Body of pancreas (tissue), 4 donors: ENCODE results near the gene KLF17. TPM values are rescaled to one million over a fixed set of nuclear protein-coding genes. Genes with fewer than 3 reads are reported as not detected.

Source experiments
- ATAC-seq: fragments of 150-250 bp; one replicate; pipeline ENCODE4 v1.9.1; 2016
- DNase-seq, 4 donors: peaks; one replicate each; pipeline ENCODE4 v3.0.0-alpha.2; 2019
- H3K27ac ChIP-seq, 4 donors: fragments of 200-600 bp; sonication (generic); 1 replicate in 3 of 4; 2 replicates in 1 of 4; pipeline versions ENCODE4 v1.5.1 to v1.6.1; 2016 to 2019; ENCODE audit warnings: mild to moderate bottlenecking in 1 of 4, mixed read lengths in 1 of 4, moderate library complexity in 1 of 4
- H3K27me3 ChIP-seq, 2 donors: fragments of 200-600 bp; sonication (generic); one replicate each; pipeline ENCODE4 v1.6.0; 2016; ENCODE audit warnings: mild to moderate bottlenecking in 1 of 2
- H3K36me3 ChIP-seq, 2 donors: fragments of 200-600 bp; sonication (generic); replicated peaks in 1 of 2; 2 replicates each; pipeline ENCODE4 v1.5.1; 2016; ENCODE audit warnings: low read depth in 2 of 2; ENCODE audit not compliant: insufficient read depth in 1 of 2
- H3K4me1 ChIP-seq: fragments of 200-600 bp; sonication (generic); one replicate; pipeline ENCODE4 v1.6.0; 2016
- H3K4me3 ChIP-seq, 2 donors: fragments of 200-600 bp; sonication (generic); 1 replicate in 1 of 2; 2 replicates in 1 of 2; pipeline ENCODE4 v1.5.1; 2016 to 2019
- H3K9me3 ChIP-seq, 3 donors: fragments of 200-600 bp; sonication (generic); 1 replicate in 2 of 3; 2 replicates in 1 of 3; pipeline ENCODE4 v1.5.1; 2016
- POLR2A ChIP-seq, 3 donors: fragments of 450-650 bp; IDR thresholded peaks; one replicate each; pipeline ENCODE4 v1.6.1; 2016; ENCODE audit warnings: antibody characterized with exemption in 3 of 3, mild to moderate bottlenecking in 2 of 3
- WGBS, 2 donors: methylation state at CpG; one replicate each; pipeline ENCODE4 v1.1.5; 2017; 5-methylcytosine and 5-hydroxymethylcytosine counted together
- intact Hi-C: fragments of 100-400 bp; cut with DNase I; formaldehyde crosslinking; loops from one replicate; pipeline ENCODE4 v1.15.1; 2023
- total RNA-seq, 2 donors: library from RNA; depleted of rRNA; stranded (reverse); fragments of >200 nt; gene quantifications; one replicate each; pipeline ENCODE4 v1.1.0, GENCODE V29; 2016
- TF ChIP-seq, protein P1 (sequence below), 7 experiments: fragments of 450-650 bp in 4 of 7; fragments of 200-600 bp in 3 of 7; sonication (generic) in 3 of 7; IDR thresholded peaks; one replicate each; pipeline ENCODE4 v1.5.1; 2016 to 2019; ENCODE audit warnings: antibody characterized with exemption in 7 of 7

Gene KLF17, protein sequence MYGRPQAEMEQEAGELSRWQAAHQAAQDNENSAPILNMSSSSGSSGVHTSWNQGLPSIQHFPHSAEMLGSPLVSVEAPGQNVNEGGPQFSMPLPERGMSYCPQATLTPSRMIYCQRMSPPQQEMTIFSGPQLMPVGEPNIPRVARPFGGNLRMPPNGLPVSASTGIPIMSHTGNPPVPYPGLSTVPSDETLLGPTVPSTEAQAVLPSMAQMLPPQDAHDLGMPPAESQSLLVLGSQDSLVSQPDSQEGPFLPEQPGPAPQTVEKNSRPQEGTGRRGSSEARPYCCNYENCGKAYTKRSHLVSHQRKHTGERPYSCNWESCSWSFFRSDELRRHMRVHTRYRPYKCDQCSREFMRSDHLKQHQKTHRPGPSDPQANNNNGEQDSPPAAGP
- not detected for total RNA-seq

GRCh38 chr1:44118682-44119081, at the start of gene KLF17:
KLF17 (plus strand) TSS chr1:44118821; CDS start chr1:44118908, 87 bp downstream.
- Histone ChIP-seq H3K27ac (no peak within 1 kb of the TSS), H3K9me3 (no peaks in the 10 kb centered on the region), H3K36me3 (no peaks in the 10 kb centered on the region), H3K4me3 (no peak within 1 kb of the TSS), H3K27me3 (no peaks in the 10 kb centered on the region), H3K4me1 (no peaks in the 10 kb centered on the region)
- WGBS, 2 donors: 92 to 93% methylated on average over 12 to 24 of the region's 25 CpGs
- intact Hi-C loops: no loop called here
- ATAC-seq (no peak), DNase-seq (no peak)
- TF ChIP-seq POLR2A (IDR thresholded peaks at IDR 0.05): no peak
- TF ChIP-seq, protein P1, sequence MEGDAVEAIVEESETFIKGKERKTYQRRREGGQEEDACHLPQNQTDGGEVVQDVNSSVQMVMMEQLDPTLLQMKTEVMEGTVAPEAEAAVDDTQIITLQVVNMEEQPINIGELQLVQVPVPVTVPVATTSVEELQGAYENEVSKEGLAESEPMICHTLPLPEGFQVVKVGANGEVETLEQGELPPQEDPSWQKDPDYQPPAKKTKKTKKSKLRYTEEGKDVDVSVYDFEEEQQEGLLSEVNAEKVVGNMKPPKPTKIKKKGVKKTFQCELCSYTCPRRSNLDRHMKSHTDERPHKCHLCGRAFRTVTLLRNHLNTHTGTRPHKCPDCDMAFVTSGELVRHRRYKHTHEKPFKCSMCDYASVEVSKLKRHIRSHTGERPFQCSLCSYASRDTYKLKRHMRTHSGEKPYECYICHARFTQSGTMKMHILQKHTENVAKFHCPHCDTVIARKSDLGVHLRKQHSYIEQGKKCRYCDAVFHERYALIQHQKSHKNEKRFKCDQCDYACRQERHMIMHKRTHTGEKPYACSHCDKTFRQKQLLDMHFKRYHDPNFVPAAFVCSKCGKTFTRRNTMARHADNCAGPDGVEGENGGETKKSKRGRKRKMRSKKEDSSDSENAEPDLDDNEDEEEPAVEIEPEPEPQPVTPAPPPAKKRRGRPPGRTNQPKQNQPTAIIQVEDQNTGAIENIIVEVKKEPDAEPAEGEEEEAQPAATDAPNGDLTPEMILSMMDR (IDR thresholded peaks at IDR 0.05): no peak

- H3K27ac ChIP-seq: no peak overlapping the region
- H3K36me3 ChIP-seq: no peaks in the 10 kb centered on the region
- no peak for DNase-seq
- no peaks in the 10 kb centered on the region for H3K9me3 ChIP-seq
- no peak for ATAC-seq
- 44 to 50% methylated on average over 3 of the region's 3 CpGs for WGBS, 2 donors
- H3K4me3 ChIP-seq: no peak overlapping the region
- TF ChIP-seq, protein P1 (IDR thresholded peaks at IDR 0.05): no peak
- no peak for TF ChIP-seq POLR2A (IDR thresholded peaks at IDR 0.05)
- intact Hi-C loops: no loop called here
- H3K27me3 ChIP-seq: no peaks in the 10 kb centered on the region
- H3K4me1 ChIP-seq: no peaks in the 10 kb centered on the region
Measured at GRCh38 chr1:44071461-44071860, 47.2 kb upstream of the KLF17 start.

GRCh38 chr1:44072204-44072603, 46.4 kb upstream of the KLF17 start:
- ATAC-seq (no peak), DNase-seq (peak in 1 of 4 donors; percentile 24)
- H3K4me3 ChIP-seq: no peak overlapping the region
- H3K27ac ChIP-seq: no peak overlapping the region
- no peaks in the 10 kb centered on the region for H3K27me3 ChIP-seq
- intact Hi-C loops: no loop called here
- no peaks in the 10 kb centered on the region for H3K4me1 ChIP-seq
- TF ChIP-seq, protein P1 (IDR thresholded peaks at IDR 0.05): no peak
- no peak for TF ChIP-seq POLR2A (IDR thresholded peaks at IDR 0.05)
- no peaks in the 10 kb centered on the region for H3K36me3 ChIP-seq
- H3K9me3 ChIP-seq: no peaks in the 10 kb centered on the region

DNA sequence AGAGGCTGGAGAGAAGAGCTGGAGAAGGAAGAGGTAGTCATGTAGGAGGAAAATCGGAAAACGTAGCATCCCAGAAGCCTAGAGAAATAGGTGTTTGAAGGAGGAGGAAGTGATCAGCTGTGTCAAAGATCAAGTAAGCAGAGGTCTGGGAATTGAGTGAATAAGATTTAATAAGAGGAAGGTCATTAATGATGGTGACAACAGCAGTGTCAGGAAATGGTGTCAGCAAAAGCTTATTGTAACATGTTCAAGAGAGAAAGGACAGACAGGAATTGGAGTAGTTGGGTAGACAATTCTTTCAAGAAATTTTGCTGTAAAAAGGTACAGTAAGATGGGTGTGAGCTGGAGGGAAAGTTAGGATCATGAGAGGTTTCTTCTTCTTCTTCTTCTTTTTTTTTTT, 45.8 kb upstream of the KLF17 start:
- DNase-seq: no peak
- TF ChIP-seq, protein P1 (IDR thresholded peaks at IDR 0.05): no peak
- no peak for TF ChIP-seq POLR2A (IDR thresholded peaks at IDR 0.05)
- H3K4me1 ChIP-seq: peaks cover 3% of the 10 kb centered on the region
- H3K27me3 ChIP-seq: no peaks in the 10 kb centered on the region
- no peak overlapping the region for H3K4me3 ChIP-seq
- ATAC-seq: no peak
- 78 to 88% methylated on average over 2 of the region's 2 CpGs for WGBS, 2 donors
- H3K27ac ChIP-seq: no peak overlapping the region
- intact Hi-C loops: no loop called here
- H3K36me3 ChIP-seq: no peaks in the 10 kb centered on the region
- H3K9me3 ChIP-seq: no peaks in the 10 kb centered on the region

GRCh38 chr1:44073528-44073927, 45.1 kb upstream of the KLF17 start:
- 33 to 35% methylated on average over 2 of the region's 2 CpGs for WGBS, 2 donors
- ATAC-seq (no peak), DNase-seq (no peak)
- Histone ChIP-seq H3K4me3 (no peak overlapping the region), H3K27me3 (no peaks in the 10 kb centered on the region), H3K9me3 (no peaks in the 10 kb centered on the region), H3K27ac (peak overlapping the region in 2 of 4 donors; percentile 24 to 44), H3K4me1 (peaks cover 8% of the 10 kb centered on the region), H3K36me3 (no peaks in the 10 kb centered on the region)
- intact Hi-C loops: no loop called here
- TF ChIP-seq, protein P1 (IDR thresholded peaks at IDR 0.05): no peak
- no peak for TF ChIP-seq POLR2A (IDR thresholded peaks at IDR 0.05)
